GM18517 (cell line): Measurements from ENCODE around the gene CHML.

Experiments used
- ATAC-seq: cut with Tn5 transposase; IDR thresholded peaks from one replicate; pipeline ENCODE4 v1.9.1; 2021; ENCODE audit warnings: mild to moderate bottlenecking, moderate library complexity; ENCODE audit not compliant: unreplicated experiment

The CHML gene

DNA sequence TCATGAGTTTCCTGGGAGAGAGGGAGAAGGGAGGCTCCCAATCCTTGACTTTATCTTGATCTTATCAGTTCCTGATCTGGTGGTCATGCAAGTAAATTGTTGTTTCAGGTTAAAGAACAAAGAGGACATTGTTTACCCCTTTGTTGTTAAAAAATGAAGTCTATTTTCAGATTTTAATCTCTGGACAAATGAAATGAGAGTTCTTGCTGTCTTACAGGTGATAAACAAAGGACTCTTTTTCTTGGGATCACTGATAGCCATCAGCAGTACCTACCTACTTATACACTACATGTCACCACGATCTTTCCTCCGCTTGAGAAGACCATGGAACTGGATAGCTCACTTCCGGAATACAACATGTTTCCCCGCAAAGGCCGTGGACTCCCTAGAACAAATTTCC, 48.4 kb downstream of the CHML start:
- ATAC-seq, result no peak

DNA sequence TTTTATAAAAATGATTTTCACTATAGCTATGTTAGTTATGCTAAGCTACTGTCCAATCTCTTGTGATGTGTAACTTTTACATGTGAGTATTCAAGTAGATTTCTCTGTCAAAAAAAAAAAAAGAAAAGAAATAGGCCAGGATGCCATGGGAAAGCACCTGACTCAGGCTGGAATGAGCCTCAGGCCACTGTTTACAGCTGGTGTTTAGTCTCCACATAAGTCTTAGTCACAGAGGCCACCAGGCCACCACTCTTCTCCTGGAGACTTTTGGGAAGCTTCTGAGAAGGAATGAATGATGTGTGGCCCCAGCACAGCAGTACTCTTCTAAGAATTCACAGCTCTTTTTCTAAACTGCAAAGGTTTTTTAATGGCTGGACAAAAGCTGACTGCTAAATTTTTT, 48.9 kb downstream of the CHML start:
- ATAC-seq, result no peak

DNA sequence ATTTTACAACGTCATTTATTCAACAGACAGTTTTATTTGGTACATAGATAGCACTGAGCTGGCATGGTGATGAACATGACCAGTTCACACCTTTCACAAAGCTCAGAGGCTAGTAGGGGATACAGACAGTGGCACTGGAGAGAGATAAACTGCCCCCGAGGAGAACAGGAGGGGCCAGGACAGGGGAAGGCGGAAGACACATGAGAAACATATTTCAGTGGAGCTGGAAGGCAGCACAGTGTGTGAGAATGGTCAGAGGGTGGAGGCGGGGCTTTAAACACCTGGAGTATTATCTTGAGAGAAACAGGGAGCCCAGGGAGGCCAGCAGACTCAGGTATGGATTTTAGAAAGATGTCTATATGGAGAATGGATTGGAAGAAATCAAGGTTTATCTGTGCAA, 49.5 kb downstream of the CHML start:
- no peak for ATAC-seq
